ENCODE results near the gene EXPH5.
A peak's percentile ranks its signal among the peaks of the same experiment; 100 is the strongest.

The EXPH5 gene

DNA sequence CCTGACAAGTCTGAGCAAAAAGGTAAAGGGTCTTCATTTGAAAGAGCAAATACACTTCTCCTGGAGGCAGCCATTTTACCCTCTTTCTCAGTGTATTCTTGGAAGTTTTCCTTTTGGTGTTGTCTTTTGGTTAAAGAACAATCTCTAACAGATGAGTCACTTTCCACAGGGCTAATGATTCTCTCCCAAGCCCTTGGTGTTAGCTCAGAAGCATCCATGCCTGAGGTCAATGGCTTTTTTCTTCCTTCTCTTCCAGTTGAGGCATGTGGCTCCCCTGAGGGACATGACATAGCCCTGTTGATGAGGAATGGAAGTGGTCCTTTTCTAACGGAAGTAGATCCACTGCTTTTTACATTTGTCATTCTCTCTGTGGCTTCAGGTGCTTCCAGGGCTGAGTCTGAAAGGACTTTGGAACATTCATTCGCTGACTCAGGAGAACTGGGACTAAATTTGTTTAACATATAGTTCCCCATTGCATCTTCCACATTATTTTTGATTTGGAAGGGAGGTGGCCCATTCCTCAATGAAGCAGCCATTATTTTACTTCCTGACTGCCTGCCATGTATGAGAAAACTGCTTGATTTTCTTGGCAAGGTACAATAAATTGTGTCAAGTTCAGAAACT is 81.6 kb downstream of the EXPH5 start:
- no peak for DNase-seq (ENCODE audit: low spot score)

DNA sequence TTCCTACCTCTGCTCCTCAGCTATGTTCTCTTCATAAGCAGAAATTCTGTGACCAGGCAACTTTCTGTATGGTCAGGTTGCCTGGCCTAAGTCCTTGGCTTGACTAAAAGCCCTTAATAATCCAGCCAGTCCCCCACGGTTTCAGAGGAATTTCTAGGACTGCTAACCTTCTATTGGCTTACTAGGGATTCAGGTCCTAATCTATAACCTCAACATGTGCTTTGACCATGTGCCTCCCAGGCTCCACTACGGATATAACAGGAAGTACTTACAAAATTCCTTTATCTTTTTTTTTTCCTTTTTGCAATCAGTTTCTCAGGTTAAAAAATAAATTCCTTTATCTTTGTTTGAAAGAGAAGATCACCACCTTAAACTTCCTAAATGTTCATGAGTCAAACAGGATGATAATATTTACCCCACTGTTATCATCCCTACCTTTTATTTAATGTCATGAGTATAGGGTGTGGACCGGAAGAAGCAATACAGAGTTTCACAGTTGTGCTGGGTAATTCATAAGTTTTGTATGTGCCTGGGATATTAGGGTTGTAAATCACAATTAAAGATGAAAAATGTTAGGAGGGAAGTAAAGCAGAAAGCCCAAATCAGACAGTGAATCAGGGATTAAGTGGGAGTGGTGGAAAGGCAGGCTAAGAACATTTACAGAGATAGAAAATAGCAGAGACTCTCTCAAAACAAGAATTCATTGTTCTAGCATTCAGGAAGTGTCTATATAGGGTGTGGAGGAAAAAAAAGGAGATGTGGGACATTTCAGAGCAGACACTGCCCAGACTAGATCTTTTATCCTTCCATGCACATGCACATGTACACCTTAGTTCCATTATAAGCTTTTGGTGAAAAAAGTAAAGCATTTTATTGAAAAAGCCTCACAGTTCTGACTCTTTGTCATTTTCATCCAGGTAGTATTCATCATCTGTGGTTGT is 84.6 kb downstream of the EXPH5 start:
- no peak for DNase-seq (ENCODE audit: low spot score)

GRCh38 chr11:108501396-108501795 is 92.2 kb downstream of the EXPH5 start:
- no peak for DNase-seq (ENCODE audit: low spot score)

DNA sequence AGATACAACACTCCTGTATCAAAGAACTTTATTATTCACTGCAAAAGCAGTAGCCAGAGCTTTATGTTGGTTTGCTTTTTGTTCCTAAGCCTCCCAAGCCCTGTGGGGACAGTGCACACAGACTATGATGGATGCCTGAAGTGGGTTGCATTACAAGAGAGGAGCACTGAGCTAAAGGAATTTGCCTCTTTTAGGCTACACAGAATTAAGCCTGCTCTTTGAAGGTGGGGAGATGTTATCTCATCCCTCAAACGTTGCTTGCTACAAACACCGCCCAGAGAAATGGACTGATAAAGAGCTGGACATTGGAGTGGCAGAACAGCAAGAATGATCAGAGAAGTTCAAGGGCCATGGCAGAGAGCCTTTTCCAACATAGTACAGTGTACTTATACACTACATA is 92.8 kb downstream of the EXPH5 start:
- no peak for DNase-seq (ENCODE audit: low spot score)

DNA sequence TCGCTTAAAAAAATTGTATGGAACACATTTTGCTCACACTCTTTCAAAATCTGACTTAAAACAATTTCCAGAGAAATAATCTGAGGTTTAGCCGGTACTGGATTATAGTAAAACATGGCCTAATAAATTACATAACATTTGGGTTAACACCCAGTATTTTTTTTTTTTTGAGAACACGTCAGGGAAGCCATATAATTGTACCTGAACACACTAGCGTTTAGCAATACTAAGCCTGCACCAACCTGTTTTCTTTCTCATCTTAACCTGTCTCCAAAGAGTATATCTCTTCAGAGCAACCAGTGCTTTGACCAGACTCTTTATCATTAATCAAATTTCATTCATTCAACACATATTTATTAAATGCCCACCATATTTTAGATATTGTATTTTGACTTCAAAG is 93.4 kb downstream of the EXPH5 start:
- DNase-seq (ENCODE audit: low spot score): no peak

DNA sequence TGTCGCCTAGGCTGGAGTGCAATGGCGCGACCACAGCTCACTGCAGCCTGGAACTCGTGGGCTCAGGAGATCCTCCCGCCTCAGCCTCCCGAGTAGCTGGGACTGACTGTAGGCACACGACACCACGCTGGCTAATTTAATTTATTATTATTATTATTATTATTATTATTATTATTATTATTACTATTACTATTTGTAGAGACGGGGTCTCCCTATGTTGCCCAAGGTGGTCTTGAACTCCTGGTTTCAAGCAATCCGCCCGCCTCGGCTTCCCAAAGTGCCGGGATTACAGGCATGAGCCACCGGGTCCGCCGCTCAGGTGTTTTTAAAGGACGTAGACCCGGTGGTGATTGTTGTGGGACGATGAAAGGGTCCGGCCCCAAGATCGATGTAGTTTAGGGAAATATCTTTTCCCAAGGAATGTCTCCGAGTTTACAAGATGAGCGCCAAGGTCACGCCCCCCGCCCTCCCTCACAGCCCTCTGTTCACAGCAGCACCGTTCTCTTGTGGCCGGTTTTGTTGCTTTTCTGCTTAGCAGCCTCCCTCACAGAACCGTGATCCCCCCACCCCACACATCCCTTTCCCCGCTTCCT is 94.7 kb downstream of the EXPH5 start:
- no peak for DNase-seq (ENCODE audit: low spot score)

DNA sequence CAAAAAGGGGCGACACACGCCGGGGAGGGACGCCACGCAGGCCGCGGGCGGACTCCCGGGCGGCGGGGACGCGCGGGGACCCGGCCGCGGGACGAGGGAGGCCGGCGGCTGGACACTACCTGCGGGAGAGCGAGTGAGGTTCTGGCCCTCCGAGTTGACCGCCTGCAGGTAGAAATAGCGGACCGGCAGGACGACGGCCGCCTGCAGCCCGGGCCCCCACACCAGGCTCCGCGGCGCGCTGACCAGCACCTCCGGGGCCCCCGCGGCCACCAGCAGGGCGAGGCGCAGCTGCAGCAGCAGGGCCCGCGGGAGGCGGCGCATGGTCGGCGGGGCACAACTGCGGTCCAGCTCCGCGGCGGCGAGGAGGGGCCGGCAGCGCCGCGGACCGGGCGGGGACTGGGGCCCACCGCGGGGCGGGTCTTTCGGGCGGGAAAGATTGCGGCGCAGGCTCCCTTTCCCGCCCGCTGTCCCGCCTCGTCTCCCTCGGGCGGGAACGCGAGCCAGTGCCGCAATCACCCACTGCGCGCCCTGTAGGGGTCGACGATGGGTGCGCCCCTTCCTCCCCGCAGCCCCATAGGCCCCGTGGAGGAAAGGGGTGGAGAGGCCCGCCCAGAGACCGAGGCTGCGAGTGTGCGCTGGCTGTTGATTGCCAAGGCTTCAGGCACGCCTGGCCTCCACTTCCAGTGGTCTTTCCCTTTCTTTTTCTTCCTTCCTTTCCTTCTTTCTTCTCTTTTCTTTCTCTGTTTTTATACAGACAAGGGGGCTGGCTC is 95.3 kb downstream of the EXPH5 start, which contains the start of gene POGLUT3:
TSS of gene POGLUT3 (minus strand) at position 339 of the 770 bp plus-strand sequence. CDS start at position 321, 18 bp downstream.
- peak; percentile 41 for DNase-seq (ENCODE audit: low spot score)

GRCh38 chr11:108497317-108498045 is 96.1 kb downstream of the EXPH5 start:
- DNase-seq (ENCODE audit: low spot score): peak; percentile 75

DNA sequence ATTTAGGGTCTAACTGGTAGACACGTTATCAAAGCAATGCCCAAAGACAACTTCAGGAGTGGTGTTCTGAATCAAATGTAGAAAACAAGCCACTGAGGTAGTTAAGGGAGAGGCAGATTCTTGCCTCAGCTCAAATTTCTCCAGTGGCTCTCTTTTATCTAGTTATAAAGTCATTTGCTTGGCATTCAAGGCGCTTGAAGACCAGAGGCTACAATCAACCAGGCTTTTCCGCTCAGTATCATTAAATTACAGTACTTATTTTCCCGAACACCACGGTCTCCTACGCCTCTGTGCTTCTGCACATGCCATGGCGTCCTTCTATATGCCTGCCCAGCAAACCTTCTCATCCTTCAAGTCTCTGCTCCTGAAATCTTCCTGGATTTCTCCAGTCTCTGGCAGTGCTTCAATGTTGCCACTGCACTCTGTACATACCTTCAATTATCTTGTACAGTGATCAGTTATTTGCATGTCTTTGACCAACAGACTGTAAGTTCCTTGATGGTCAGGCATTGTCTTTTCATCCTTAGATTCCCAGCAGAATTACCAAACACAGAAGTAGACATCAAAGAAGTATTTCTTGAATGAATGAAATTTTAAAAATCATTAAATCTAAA is 96.8 kb downstream of the EXPH5 start:
- no peak for DNase-seq (ENCODE audit: low spot score)

GRCh38 chr11:108495326-108495725 is 98.2 kb downstream of the EXPH5 start:
- DNase-seq (ENCODE audit: low spot score): no peak

- DNase-seq (ENCODE audit: low spot score): no peak
These were observed 99.4 kb downstream of the EXPH5 start for GRCh38 chr11:108494182-108494581.

GRCh38 chr11:108491936-108492335 is 101.6 kb downstream of the EXPH5 start:
- DNase-seq (ENCODE audit: low spot score): no peak

GRCh38 chr11:108486828-108487227 is 106.7 kb downstream of the EXPH5 start:
- no peak for DNase-seq (ENCODE audit: low spot score)

DNA sequence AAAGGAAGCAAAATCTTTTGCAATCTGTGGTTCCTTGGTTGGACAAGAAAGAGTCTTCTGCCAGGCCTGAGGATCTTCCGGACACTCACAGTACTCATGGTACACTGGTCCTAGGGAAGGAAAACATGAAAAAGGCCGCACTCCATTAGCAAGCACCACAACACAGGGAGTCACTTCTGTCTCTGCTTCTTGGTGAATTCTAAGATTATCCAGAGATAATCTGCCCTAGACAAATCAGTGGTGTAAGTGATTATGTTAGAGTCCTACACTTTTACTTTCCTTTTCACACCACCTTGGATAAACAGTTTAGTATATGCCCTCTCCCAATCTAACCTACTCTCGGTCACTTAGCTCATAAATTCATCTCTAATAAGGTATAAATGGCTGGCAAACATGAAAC is 107.2 kb downstream of the EXPH5 start:
- DNase-seq (ENCODE audit: low spot score): no peak

DNA sequence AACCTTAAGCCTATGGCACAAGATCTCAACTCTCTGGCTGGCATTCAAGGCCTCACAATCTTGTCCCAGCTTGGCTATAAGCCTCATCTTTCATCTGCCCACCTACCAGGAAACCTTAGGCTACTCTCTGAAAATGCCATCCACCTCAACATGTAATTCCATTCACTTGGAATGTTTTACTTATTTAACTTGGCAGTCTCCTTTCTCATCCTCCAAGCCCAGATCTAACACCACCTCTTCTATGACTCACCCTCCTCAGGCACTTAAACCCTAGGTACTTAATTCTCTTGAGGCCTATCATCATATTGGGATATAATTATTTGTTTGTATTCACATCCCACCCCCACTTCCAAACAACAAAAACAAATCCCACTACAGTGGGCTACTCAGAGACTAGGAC is 110.4 kb downstream of the EXPH5 start:
- no peak for DNase-seq (ENCODE audit: low spot score)

DNA sequence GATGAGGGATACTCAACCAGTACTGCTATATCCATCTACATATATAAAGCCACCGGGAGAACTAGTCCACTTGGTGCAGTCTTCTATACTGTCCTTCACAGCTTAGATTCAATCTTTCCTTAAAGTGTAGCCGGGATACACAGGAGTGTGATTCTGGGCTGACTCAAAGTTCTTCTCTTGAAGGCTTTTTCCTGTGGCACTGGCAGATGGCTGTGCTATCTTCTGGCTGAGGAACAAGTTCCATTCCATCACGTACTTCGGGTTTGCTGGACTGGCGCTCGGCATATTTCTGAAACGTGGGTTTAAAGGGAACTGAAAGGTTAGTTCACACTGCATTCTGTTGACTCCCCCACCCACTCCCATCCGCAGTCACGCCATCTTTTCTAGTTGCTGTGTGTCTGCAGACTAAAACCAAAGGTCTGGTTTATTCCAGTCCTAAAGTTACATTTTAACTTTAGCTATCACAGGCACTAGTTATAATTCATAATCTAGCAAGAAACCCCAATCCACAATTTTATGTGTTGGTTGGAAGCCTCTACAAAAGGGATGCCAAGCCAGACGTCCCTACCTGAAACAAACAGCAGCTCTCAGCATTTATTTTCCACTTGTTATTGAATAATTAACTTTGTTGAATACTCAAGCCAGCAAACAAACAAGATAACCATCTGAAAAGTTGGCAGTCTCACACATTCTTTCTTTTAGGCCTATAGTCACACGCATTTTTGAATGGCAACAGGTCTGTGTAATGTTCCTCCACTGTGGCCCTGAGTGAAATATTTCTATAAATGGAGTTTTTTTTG is 118.7 kb downstream of the EXPH5 start:
- DNase-seq (ENCODE audit: low spot score): no peak

DNA sequence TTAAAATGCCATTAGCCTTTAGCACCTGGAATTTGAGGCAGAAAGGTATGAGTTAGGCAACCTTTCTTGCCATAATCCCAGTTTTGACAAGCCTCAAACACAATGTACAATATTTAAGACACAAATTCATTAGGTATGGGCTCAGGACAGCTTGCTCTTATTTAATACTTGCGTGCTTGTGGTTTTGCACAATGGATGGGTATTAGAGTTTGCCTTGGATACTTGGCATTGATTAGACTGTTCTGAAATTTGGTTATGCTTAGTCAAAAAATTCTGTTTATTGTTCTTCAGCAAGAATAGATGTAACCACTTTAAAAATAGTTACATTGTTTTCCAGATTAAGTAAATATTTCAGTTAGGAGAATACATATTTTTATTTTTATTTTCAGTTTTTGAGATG is 120.9 kb downstream of the EXPH5 start:
- DNase-seq (ENCODE audit: low spot score): no peak

- no peak for DNase-seq (ENCODE audit: low spot score)
These were observed 125.1 kb downstream of the EXPH5 start for GRCh38 chr11:108468478-108468864.

- peak; percentile 97 for DNase-seq (ENCODE audit: low spot score)
These were observed 126.3 kb downstream of the EXPH5 start, which contains the start of gene C11orf65 for GRCh38 chr11:108467091-108467823. C11orf65 (minus strand) TSS chr11:108467529; CDS start chr11:108461559, 5,970 bp downstream.

All from CD4-positive, alpha-beta T cell treated with Interleukin-2 at 100 ng/mL for 4 hours (primary cell).